Measurements from ENCODE around the gene GNG12.

The GNG12 gene

GRCh38 chr1:67686267-67687197 is 146.7 kb downstream of the GNG12 start:
- CTCF ChIA-PET, result interaction anchor here (0.7 to 1.8 kb wide), 5 partner anchors 10 to 151 kb away, joined by 3 to 16 read pairs (median 3); no protein-coding TSS in a partner anchor

GRCh38 chr1:67685558-67686266 is 147.6 kb downstream of the GNG12 start:
- ChIA-PET POLR2A (interaction anchor here (0.6 to 2.5 kb wide), 18 partner anchors 9 to 339 kb away, joined by 3 to 19 read pairs (median 6); partner anchors contain the start of gene SERBP1), CTCF (interaction anchor here (0.8 to 3.0 kb wide), 9 partner anchors 9 to 472 kb away, joined by 3 to 16 read pairs (median 4); no protein-coding TSS in a partner anchor)
- TF ChIP-seq CTCF (IDR thresholded peaks at IDR 0.05; ENCODE audit: control extremely low read depth, extremely low read depth, low read depth, missing control alignments), result no peak
- peak; percentile 44 for DNase-seq (ENCODE audit: extremely low spot score)

More at GRCh38 chr1:67686267-67687197, 146.7 kb downstream of the GNG12 start:
- DNase-seq (ENCODE audit: extremely low spot score), result peak; percentile 52
- TF ChIP-seq CTCF (IDR thresholded peaks at IDR 0.05; ENCODE audit: control extremely low read depth, extremely low read depth, low read depth, missing control alignments), result peak; percentile 31
- POLR2A ChIA-PET, result interaction anchor here (0.6 to 2.5 kb wide), 8 partner anchors 8 to 116 kb away, joined by 3 to 13 read pairs (median 4); no protein-coding TSS in a partner anchor

GRCh38 chr1:67685067-67685557 is 148.2 kb downstream of the GNG12 start, which contains the start of gene GADD45A:
GADD45A (plus strand) TSS chr1:67685201; CDS start chr1:67685495, 294 bp downstream.
- TF ChIP-seq CTCF (IDR thresholded peaks at IDR 0.05; ENCODE audit: control extremely low read depth, extremely low read depth, low read depth, missing control alignments), result no peak
- POLR2A ChIA-PET, result interaction anchor here (0.6 to 2.5 kb wide), 15 partner anchors 10 to 339 kb away, joined by 3 to 19 read pairs (median 6); partner anchors contain the start of gene SERBP1
- CTCF ChIA-PET, result interaction anchor here (0.8 to 3.0 kb wide), 7 partner anchors 10 to 471 kb away, joined by 3 to 15 read pairs (median 4); no protein-coding TSS in a partner anchor
- peak; percentile 96 for DNase-seq (ENCODE audit: extremely low spot score)

- DNase-seq (ENCODE audit: extremely low spot score), result no peak
- ChIA-PET CTCF (interaction anchor here (0.8 to 3.0 kb wide), 10 partner anchors 10 to 470 kb away, joined by 3 to 15 read pairs (median 4); no protein-coding TSS in a partner anchor), POLR2A (interaction anchor here (0.6 to 2.5 kb wide), 14 partner anchors 10 to 338 kb away, joined by 3 to 19 read pairs (median 6); partner anchors contain the start of gene SERBP1)
- TF ChIP-seq CTCF (IDR thresholded peaks at IDR 0.05; ENCODE audit: control extremely low read depth, extremely low read depth, low read depth, missing control alignments), result no peak
These were observed 148.7 kb downstream of the GNG12 start for GRCh38 chr1:67684526-67685066.

- peak; percentile 27 for DNase-seq (ENCODE audit: extremely low spot score)
- ChIA-PET POLR2A (interaction anchor here (1.8 to 2.5 kb wide), 3 partner anchors 9 to 76 kb away, joined by 13 to 19 read pairs (median 14); no protein-coding TSS in a partner anchor), CTCF (interaction anchor here (1.1 to 3.0 kb wide), 9 partner anchors 11 to 437 kb away, joined by 3 to 15 read pairs (median 4); no protein-coding TSS in a partner anchor)
- TF ChIP-seq CTCF (IDR thresholded peaks at IDR 0.05; ENCODE audit: control extremely low read depth, extremely low read depth, low read depth, missing control alignments), result no peak
These were observed 149.3 kb downstream of the GNG12 start for GRCh38 chr1:67683766-67684525.
